ENCODE results near the gene NUP153.
"Not testable (repeated sequence)": the region's sequence is repeated elsewhere in the genome, so short reads cannot be mapped to it uniquely, and the experiment has no call there.

NUP153 gene

GRCh38 chr6:17714177-17714576 lies 7.5 kb upstream of the NUP153 start:
- DNase-seq (ENCODE audit: extremely low spot score), result no peak
- ChIA-PET CTCF (interaction anchor here (1.0 kb wide), 1 partner anchor 90 kb away, joined by 3 read pairs; no protein-coding TSS in a partner anchor), POLR2A (interaction anchor here (2.0 kb wide), 1 partner anchor 8 kb away, joined by 10 read pairs; the partner anchor contains the start of gene NUP153)

GRCh38 chr6:17712576-17712975 lies 5.9 kb upstream of the NUP153 start:
- DNase-seq (ENCODE audit: extremely low spot score), result no peak
- no peak for TF ChIP-seq ZNF384 (IDR thresholded peaks at IDR 0.05)
- no peak for TF ChIP-seq FOXA1 (IDR thresholded peaks at IDR 0.05)
- no peak for TF ChIP-seq SUZ12 (IDR thresholded peaks at IDR 0.05)
- TF ChIP-seq SP1 (IDR thresholded peaks at IDR 0.05), result no peak
- TF ChIP-seq FOXM1 (IDR thresholded peaks at IDR 0.05; ENCODE audit: borderline replicate concordance), result no peak
- no peak for TF ChIP-seq L3MBTL2 (conservative IDR thresholded peaks at IDR 0.05)
- TF ChIP-seq CTBP1 (IDR thresholded peaks at IDR 0.05; ENCODE audit: borderline replicate concordance), result no peak
- no peak for TF ChIP-seq NFRKB (IDR thresholded peaks at IDR 0.05)
- TF ChIP-seq ARNT (IDR thresholded peaks at IDR 0.05), result no peak
- TF ChIP-seq HDGF (IDR thresholded peaks at IDR 0.05; ENCODE audit: borderline replicate concordance), result no peak
- TF ChIP-seq LEF1 (IDR thresholded peaks at IDR 0.05; ENCODE audit: borderline replicate concordance), result no peak
- TF ChIP-seq FOXK2 (IDR thresholded peaks at IDR 0.05), result no peak
- no peak for TF ChIP-seq ELF4 (IDR thresholded peaks at IDR 0.05)
- TF ChIP-seq TARDBP (IDR thresholded peaks at IDR 0.05), result no peak
- no peak for TF ChIP-seq BHLHE40 (IDR thresholded peaks at IDR 0.05; ENCODE audit: borderline replicate concordance)
- TF ChIP-seq, protein P1, sequence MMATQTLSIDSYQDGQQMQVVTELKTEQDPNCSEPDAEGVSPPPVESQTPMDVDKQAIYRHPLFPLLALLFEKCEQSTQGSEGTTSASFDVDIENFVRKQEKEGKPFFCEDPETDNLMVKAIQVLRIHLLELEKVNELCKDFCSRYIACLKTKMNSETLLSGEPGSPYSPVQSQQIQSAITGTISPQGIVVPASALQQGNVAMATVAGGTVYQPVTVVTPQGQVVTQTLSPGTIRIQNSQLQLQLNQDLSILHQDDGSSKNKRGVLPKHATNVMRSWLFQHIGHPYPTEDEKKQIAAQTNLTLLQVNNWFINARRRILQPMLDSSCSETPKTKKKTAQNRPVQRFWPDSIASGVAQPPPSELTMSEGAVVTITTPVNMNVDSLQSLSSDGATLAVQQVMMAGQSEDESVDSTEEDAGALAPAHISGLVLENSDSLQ (IDR thresholded peaks at IDR 0.05), result no peak
- ChIA-PET POLR2A (interaction anchor here (1.4 kb wide), 1 partner anchor 113 kb away, joined by 4 read pairs; the partner anchor contains the start of gene FAM8A1), CTCF (interaction anchor here (1.2 kb wide), 1 partner anchor 11 kb away, joined by 3 read pairs; no protein-coding TSS in a partner anchor)

More at GRCh38 chr6:17714177-17714576, 7.5 kb upstream of the NUP153 start:
- TF ChIP-seq, protein P1 (IDR thresholded peaks at IDR 0.05), result no peak
- TF ChIP-seq NFRKB (IDR thresholded peaks at IDR 0.05), result no peak
- no peak for TF ChIP-seq LEF1 (IDR thresholded peaks at IDR 0.05; ENCODE audit: borderline replicate concordance)
- TF ChIP-seq L3MBTL2 (conservative IDR thresholded peaks at IDR 0.05), result no peak
- TF ChIP-seq HDGF (IDR thresholded peaks at IDR 0.05; ENCODE audit: borderline replicate concordance), result no peak
- TF ChIP-seq CTBP1 (IDR thresholded peaks at IDR 0.05; ENCODE audit: borderline replicate concordance), result no peak
- TF ChIP-seq ELF4 (IDR thresholded peaks at IDR 0.05), result no peak
- no peak for TF ChIP-seq BHLHE40 (IDR thresholded peaks at IDR 0.05; ENCODE audit: borderline replicate concordance)
- no peak for TF ChIP-seq FOXK2 (IDR thresholded peaks at IDR 0.05)
- TF ChIP-seq ZNF384 (IDR thresholded peaks at IDR 0.05), result no peak

GRCh38 chr6:17710331-17710730 lies 3.6 kb upstream of the NUP153 start:
- TF ChIP-seq, protein P1 (IDR thresholded peaks at IDR 0.05), result no peak
- TF ChIP-seq LEF1 (IDR thresholded peaks at IDR 0.05; ENCODE audit: borderline replicate concordance) (no peak), L3MBTL2 (conservative IDR thresholded peaks at IDR 0.05) (no peak)
- no peak for DNase-seq (ENCODE audit: extremely low spot score)
- ChIA-PET POLR2A (no interaction called here), CTCF (no interaction called here)

GRCh38 chr6:17709476-17709875 lies 2.8 kb upstream of the NUP153 start:
- no peak for TF ChIP-seq HDGF (IDR thresholded peaks at IDR 0.05; ENCODE audit: borderline replicate concordance)
- TF ChIP-seq NFRKB (IDR thresholded peaks at IDR 0.05), result no peak
- no peak for TF ChIP-seq ARNT (IDR thresholded peaks at IDR 0.05)
- TF ChIP-seq CTBP1 (IDR thresholded peaks at IDR 0.05; ENCODE audit: borderline replicate concordance), result no peak
- TF ChIP-seq SP1 (IDR thresholded peaks at IDR 0.05), result no peak
- TF ChIP-seq L3MBTL2 (conservative IDR thresholded peaks at IDR 0.05), result no peak
- no peak for TF ChIP-seq BHLHE40 (IDR thresholded peaks at IDR 0.05; ENCODE audit: borderline replicate concordance)
- no peak for TF ChIP-seq SUZ12 (IDR thresholded peaks at IDR 0.05)
- no peak for TF ChIP-seq LEF1 (IDR thresholded peaks at IDR 0.05; ENCODE audit: borderline replicate concordance)
- no peak for TF ChIP-seq FOXA1 (IDR thresholded peaks at IDR 0.05)
- no peak for TF ChIP-seq ELF4 (IDR thresholded peaks at IDR 0.05)
- TF ChIP-seq, protein P1 (IDR thresholded peaks at IDR 0.05), result no peak
- no peak for TF ChIP-seq FOXK2 (IDR thresholded peaks at IDR 0.05)
- no peak for TF ChIP-seq TARDBP (IDR thresholded peaks at IDR 0.05)
- TF ChIP-seq FOXM1 (IDR thresholded peaks at IDR 0.05; ENCODE audit: borderline replicate concordance), result no peak
- TF ChIP-seq ZNF384 (IDR thresholded peaks at IDR 0.05), result no peak
- POLR2A ChIA-PET, result no interaction called here
- no peak for DNase-seq (ENCODE audit: extremely low spot score)
- CTCF ChIA-PET, result no interaction called here

DNA sequence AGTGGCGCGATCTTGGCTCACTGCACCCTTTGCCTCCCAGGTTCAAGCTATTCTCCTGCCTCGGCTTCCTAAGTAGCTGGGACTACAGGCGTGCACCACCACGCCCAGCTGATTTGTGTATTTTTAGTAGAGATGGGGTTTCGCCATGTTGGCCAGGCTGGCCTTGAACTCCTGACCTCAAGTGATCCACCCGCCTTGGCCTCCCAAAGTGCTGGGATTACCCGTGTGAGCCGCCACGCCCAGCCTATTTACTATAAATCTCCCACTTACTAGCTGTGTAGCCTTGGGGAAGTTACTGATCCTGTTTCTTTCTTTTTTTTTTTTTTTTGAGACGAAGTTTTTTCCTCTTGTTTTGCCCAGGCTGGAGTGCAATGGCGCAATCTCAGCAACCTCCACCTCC lies 1.3 kb upstream of the NUP153 start:
- CTCF ChIA-PET, result interaction anchor here (0.7 kb wide), 1 partner anchor 937 kb away, joined by 5 read pairs; no protein-coding TSS in a partner anchor
- POLR2A ChIA-PET, result interaction anchor here (1.5 kb wide), 1 partner anchor 11 kb away, joined by 6 read pairs; no protein-coding TSS in a partner anchor
- not testable (repeated sequence) for DNase-seq (ENCODE audit: extremely low spot score)

DNA sequence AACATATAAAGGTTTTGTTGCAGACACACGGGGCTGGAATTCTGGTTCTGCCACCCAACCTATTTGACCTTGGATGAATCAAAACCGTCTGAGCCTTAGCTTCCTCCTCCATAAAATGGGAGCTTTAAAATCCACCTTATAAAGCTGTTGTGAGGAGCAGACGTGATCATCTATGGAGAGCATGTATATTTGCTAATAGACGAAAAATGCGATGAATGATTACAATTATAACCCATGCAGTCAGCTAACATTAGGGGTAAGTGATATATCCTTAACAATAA lies 586 bp upstream of the NUP153 start:
- TF ChIP-seq TARDBP (IDR thresholded peaks at IDR 0.05), result no peak
- no peak for TF ChIP-seq SP1 (IDR thresholded peaks at IDR 0.05)
- no peak for TF ChIP-seq NFRKB (IDR thresholded peaks at IDR 0.05)
- TF ChIP-seq, protein P1 (IDR thresholded peaks at IDR 0.05), result no peak
- TF ChIP-seq SUZ12 (IDR thresholded peaks at IDR 0.05), result no peak
- no peak for TF ChIP-seq FOXM1 (IDR thresholded peaks at IDR 0.05; ENCODE audit: borderline replicate concordance)
- no peak for DNase-seq (ENCODE audit: extremely low spot score)
- CTCF ChIA-PET, result interaction anchor here (0.7 kb wide), 1 partner anchor 937 kb away, joined by 5 read pairs; no protein-coding TSS in a partner anchor
- POLR2A ChIA-PET, result interaction anchor here (0.7 to 2.2 kb wide), 16 partner anchors 8 to 107 kb away, joined by 3 to 10 read pairs (median 3); partner anchors contain the start of gene FAM8A1

All from HEK293T (cell line).